ENCODE measurements around the gene CLASP1. TPM values are rescaled to one million over a fixed set of nuclear protein-coding genes. Genes with fewer than 3 reads are reported as not detected.

Gene CLASP1
- total and polyA plus RNA-seq, 7 donors: 2.4 to 117 (median 53.9) TPM

- intact Hi-C loops (cut with DNase I): no loop called here
- Histone ChIP-seq H3K4me1 (no peaks in the 10 kb centered on the region), H3K36me3 (no peaks in the 10 kb centered on the region), H3K9me3 (no peaks in the 10 kb centered on the region), H3K27me3 (no peaks in the 10 kb centered on the region), H3K4me3 (no peak overlapping the region), H3K27ac (no peak overlapping the region)
- DNase-seq: no peak
- TF ChIP-seq, protein P1, sequence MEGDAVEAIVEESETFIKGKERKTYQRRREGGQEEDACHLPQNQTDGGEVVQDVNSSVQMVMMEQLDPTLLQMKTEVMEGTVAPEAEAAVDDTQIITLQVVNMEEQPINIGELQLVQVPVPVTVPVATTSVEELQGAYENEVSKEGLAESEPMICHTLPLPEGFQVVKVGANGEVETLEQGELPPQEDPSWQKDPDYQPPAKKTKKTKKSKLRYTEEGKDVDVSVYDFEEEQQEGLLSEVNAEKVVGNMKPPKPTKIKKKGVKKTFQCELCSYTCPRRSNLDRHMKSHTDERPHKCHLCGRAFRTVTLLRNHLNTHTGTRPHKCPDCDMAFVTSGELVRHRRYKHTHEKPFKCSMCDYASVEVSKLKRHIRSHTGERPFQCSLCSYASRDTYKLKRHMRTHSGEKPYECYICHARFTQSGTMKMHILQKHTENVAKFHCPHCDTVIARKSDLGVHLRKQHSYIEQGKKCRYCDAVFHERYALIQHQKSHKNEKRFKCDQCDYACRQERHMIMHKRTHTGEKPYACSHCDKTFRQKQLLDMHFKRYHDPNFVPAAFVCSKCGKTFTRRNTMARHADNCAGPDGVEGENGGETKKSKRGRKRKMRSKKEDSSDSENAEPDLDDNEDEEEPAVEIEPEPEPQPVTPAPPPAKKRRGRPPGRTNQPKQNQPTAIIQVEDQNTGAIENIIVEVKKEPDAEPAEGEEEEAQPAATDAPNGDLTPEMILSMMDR (IDR thresholded peaks at IDR 0.05): no peak
- no peak for TF ChIP-seq EP300 (IDR thresholded peaks at IDR 0.05)
- no peak for TF ChIP-seq POLR2AphosphoS5 (IDR thresholded peaks at IDR 0.05)
- TF ChIP-seq POLR2A (IDR thresholded peaks at IDR 0.05): no peak
- WGBS, 2 donors: 26 to 69% methylated on average over 14 of the region's 14 CpGs
These were observed 355.6 kb downstream of the CLASP1 start for GRCh38 chr2:121293450-121294325.

GRCh38 chr2:121291251-121291580 is 358.0 kb downstream of the CLASP1 start:
- H3K36me3 ChIP-seq: no peaks in the 10 kb centered on the region
- intact Hi-C loops (cut with DNase I): no loop called here
- H3K27ac ChIP-seq: no peak overlapping the region
- TF ChIP-seq, protein P1 (IDR thresholded peaks at IDR 0.05): no peak
- no peak for TF ChIP-seq POLR2AphosphoS5 (IDR thresholded peaks at IDR 0.05)
- no peak for TF ChIP-seq EP300 (IDR thresholded peaks at IDR 0.05)
- no peak for TF ChIP-seq POLR2A (IDR thresholded peaks at IDR 0.05)
- no peaks in the 10 kb centered on the region for H3K9me3 ChIP-seq
- no peak overlapping the region for H3K4me3 ChIP-seq
- H3K27me3 ChIP-seq: peaks cover 0 to 3% (median 0%) of the 10 kb centered on the region in 3 donors
- no peak for DNase-seq
- no peaks in the 10 kb centered on the region for H3K4me1 ChIP-seq
- 96 to 97% methylated on average over 5 of the region's 5 CpGs for WGBS, 2 donors

DNA sequence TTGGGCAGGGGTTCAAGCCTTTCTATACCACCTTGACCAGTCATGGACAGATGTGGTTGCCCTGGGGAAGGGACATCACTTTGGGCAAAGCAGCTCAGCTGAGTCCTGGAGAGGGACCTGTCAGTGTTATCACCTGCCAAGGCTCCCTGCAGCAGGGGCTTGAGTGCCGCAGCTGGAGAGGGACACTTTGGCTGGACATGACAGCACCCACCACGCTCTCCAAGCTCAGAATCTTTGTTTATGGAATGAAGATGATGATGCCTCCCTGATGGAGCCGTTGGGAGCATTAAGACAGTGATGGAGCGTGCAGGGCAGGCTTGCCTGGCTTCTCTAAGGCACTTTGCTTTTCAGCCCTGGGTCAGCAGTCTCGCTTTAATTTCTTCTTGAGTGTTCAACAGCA is 360.0 kb downstream of the CLASP1 start:
- Histone ChIP-seq H3K4me1 (peaks cover 0 to 12% (median 9%) of the 10 kb centered on the region in 4 donors), H3K36me3 (no peaks in the 10 kb centered on the region), H3K9me3 (no peaks in the 10 kb centered on the region), H3K27ac (no peak overlapping the region), H3K4me3 (no peak overlapping the region), H3K27me3 (peaks cover 10 to 22% (median 16%) of the 10 kb centered on the region in 3 donors)
- DNase-seq: no peak
- TF ChIP-seq EP300 (IDR thresholded peaks at IDR 0.05): no peak
- no peak for TF ChIP-seq POLR2AphosphoS5 (IDR thresholded peaks at IDR 0.05)
- TF ChIP-seq, protein P1 (IDR thresholded peaks at IDR 0.05): no peak
- no peak for TF ChIP-seq POLR2A (IDR thresholded peaks at IDR 0.05)
- 89 to 93% methylated on average over 5 of the region's 5 CpGs for WGBS, 2 donors
- intact Hi-C loops (cut with DNase I): no loop called here

- no peaks in the 10 kb centered on the region for H3K36me3 ChIP-seq
- H3K9me3 ChIP-seq: no peaks in the 10 kb centered on the region
- TF ChIP-seq, protein P1 (IDR thresholded peaks at IDR 0.05): no peak
- no peak for TF ChIP-seq EP300 (IDR thresholded peaks at IDR 0.05)
- no peak for TF ChIP-seq POLR2A (IDR thresholded peaks at IDR 0.05)
- TF ChIP-seq POLR2AphosphoS5 (IDR thresholded peaks at IDR 0.05): no peak
- no peak for DNase-seq
- H3K27ac ChIP-seq: no peak overlapping the region
- WGBS, 2 donors: 79 to 88% methylated on average over 12 of the region's 12 CpGs
- peaks cover 10 to 29% (median 22%) of the 10 kb centered on the region in 3 donors for H3K27me3 ChIP-seq
- no peak overlapping the region for H3K4me3 ChIP-seq
- H3K4me1 ChIP-seq: peaks cover 0 to 15% (median 12%) of the 10 kb centered on the region in 4 donors
- intact Hi-C loops (cut with DNase I): no loop called here
These were observed 360.6 kb downstream of the CLASP1 start for GRCh38 chr2:121288454-121289231.

All from sigmoid colon (tissue), 7 donors.